AG08396 (cell line): Measurements from ENCODE around the gene POGZ.
"Not testable (repeated sequence)": the region's sequence is repeated elsewhere in the genome, so short reads cannot be mapped to it uniquely, and the experiment has no call there.

Experiments used
- DNase-seq: peaks from one replicate; pipeline ENCODE4 v3.0.0; 2012; ENCODE audit warnings: low spot score, mixed read lengths

The POGZ gene

GRCh38 chr1:151475175-151475574, 15.9 kb upstream of the POGZ start:
- DNase-seq, result no peak

- DNase-seq, result no peak
Observed at GRCh38 chr1:151474745-151475144, 15.5 kb upstream of the POGZ start.

DNA sequence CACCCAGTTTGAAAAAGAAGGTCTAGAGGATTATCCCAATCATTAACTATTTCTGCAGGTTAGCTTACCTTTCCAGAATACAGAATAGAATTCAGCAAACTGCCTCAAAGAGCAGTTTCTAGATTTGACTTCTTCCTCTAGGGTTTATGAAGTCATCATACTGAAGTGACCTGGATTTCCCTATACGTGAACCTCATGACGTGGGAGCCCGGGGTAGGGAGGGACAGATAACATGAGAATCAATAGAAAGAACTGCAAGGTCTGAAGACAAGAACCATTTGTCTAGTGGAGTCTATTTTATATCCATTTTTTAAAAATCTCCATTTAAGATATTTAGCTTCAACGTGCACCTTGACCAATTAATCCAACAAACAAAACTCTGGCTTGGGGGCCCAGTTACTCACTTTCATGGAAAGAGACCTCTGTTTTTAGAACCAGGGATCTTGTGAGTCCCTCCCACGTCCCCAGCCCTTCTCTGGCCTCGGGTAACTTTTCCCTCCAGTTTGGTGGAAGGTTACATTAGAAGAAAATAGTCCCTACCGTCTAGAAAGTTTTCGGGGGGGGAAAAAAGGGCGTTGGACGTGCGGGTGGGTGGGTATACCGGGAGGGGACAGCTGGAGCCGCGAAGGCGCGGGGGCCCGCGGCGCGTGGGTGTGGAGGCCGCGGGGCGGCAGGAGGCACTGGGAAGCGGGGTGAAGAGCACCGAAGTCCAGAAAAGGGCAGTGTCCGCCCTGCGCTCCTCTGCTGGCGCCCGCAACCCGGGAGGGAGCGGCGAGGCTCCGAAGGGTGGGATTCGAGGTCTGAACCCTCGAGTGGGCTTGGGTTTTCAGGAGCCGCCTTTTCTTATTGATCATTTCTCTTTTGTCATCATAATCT, 13.8 kb upstream of the POGZ start:
- DNase-seq, result peak; percentile 57

- no peak for DNase-seq
Observed at GRCh38 chr1:151465026-151465425, 5.7 kb upstream of the POGZ start.

- DNase-seq, result no peak
Observed at GRCh38 chr1:151461694-151462093, 2.4 kb upstream of the POGZ start.

GRCh38 chr1:151458802-151459330, 428 bp downstream of the POGZ start:
- peak; percentile 86 for DNase-seq

GRCh38 chr1:151457911-151458801, 1.1 kb downstream of the POGZ start:
- peak; percentile 82 for DNase-seq

DNA sequence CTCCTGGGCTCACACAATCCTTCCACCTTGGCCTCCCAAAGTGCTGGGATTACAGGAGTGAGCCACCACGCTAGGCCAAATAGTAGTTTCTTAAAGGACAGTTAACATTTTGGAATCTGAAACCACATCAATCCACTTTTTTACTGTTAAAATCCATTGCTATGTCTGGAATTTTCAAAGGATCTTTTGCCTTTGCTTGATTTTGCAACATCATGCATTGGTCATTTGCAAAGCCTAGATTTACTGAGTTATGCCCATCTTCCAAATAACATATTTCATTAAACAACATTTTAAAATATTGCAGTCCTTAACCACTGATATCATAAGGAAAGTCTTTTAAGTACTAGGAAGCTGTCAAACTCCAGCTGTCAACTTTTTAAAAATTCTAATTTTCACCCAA, 3.3 kb downstream of the POGZ start:
- no peak for DNase-seq

DNA sequence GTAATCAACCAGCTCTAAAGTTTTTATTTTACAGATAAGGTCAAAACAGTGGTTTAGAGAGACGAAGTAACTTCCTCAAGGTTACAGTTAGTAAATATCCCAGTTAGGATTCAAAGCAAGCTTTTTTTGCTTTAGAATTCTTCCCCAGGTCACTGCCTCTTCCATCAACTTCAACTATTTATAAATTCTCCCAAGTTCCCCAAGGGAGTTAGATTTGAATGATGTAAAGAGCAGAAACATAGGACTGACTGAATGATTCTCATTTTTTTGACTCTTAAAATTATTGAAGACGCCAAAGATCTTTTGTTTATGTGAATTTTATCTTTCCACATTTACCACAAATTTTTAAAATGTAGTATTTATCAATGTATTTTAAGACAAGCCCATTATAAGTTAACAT, 4.1 kb downstream of the POGZ start:
- no peak for DNase-seq

DNA sequence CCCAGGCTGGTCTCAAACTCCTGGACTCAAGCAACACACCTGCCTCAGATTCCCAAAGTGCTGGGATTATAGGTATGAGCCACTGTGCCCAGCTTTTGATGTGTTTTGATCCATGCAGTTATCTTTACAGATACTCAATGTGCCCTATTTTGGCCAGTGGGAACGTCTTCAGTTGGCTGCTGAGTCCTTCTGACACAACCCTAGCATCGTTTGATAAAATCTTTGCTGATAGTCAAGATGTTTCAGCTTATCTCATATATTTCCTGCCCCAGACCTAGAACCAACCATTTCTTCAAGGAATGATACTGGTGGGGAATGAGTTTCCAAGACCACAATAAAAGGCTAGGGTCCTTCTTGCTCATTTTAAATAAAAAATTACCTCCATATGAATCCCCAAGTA, 11.6 kb downstream of the POGZ start:
- DNase-seq, result no peak

GRCh38 chr1:151444783-151445177, 14.5 kb downstream of the POGZ start:
- DNase-seq, result no peak

- peak; percentile 82 for DNase-seq
Observed at GRCh38 chr1:151443846-151444782, 15.2 kb downstream of the POGZ start.

GRCh38 chr1:151437396-151437795, 21.9 kb downstream of the POGZ start:
- DNase-seq, result not testable (repeated sequence)

- no peak for DNase-seq
Observed at GRCh38 chr1:151436985-151437384, 22.3 kb downstream of the POGZ start.

GRCh38 chr1:151435174-151435573, 24.1 kb downstream of the POGZ start:
- no peak for DNase-seq

GRCh38 chr1:151433827-151434226, 25.5 kb downstream of the POGZ start:
- not testable (repeated sequence) for DNase-seq

DNA sequence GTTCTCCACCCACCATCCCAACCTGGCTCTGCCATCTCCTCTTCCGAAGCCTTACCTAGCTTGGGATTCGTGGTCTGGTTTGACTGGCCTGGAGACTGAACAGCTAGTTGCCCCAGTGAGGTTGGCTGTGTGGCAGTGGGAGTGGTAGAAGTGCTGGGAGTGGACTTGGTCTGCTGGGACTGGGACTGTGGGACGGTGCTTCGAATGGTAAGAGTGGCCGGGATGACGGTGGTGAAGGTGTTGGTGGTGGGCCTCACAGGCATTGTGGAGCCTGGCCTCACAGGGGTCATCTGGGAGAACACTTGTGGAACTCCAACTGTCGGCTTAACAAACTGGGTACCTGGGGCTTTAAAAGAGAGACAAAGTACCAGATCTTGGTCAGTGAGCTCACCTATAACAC, 31.2 kb downstream of the POGZ start:
- no peak for DNase-seq

DNA sequence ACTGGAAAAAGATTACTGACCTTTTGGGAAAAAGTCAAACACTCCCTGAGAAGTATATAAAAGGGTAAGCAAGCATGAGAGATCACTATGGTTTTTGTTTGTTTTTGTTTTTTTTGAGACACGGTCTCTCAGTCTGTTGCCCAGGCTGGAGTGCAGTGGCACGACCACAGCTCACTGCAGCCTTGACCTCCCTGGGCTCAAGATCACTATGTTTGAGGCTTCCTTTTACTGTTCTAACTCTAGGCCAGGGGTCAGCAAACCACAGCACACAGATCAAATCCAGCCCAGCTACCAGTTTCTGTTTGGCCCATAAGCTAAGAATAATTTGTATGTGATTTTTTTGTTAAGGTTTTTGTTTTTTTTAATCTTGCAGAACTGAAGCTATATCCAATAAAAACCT, 34.2 kb downstream of the POGZ start:
- no peak for DNase-seq

DNA sequence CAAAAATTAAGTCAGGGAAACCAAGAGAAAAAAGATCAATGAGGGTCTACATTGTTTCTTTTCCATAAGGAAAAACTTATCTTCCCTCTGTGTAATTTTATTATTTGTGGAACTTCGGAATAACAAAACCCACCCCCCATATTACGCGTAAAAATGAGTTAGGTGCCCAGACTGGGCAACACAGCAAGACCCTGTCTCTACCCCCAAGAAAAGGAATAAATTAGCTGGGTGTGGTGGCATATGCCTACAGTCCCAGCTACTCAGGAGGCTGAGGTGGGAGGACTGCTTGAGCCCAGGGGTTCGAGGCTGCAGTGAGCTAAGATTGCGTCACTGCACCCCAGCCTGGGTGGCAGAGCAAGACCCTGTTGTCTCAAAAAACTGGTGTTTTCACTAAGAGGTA, 39.5 kb downstream of the POGZ start:
- DNase-seq, result no peak

GRCh38 chr1:151418081-151418480, 41.2 kb downstream of the POGZ start:
- DNase-seq, result no peak

- no peak for DNase-seq
Observed at GRCh38 chr1:151416231-151416630, 43.1 kb downstream of the POGZ start.

GRCh38 chr1:151411884-151412283, 47.4 kb downstream of the POGZ start:
- no peak for DNase-seq
